ENCODE measurements around the gene DNAJA2. TPM values are rescaled to one million over a fixed set of nuclear protein-coding genes. Genes with fewer than 3 reads are reported as not detected.

Gene DNAJA2
- polyA plus RNA-seq, 1 donor from 2014 or later: 99.5 TPM

- Histone ChIP-seq H3K9me3 (ENCODE audit: low read length) (peaks cover 5% of the 10 kb centered on the region), H3F3A (ENCODE audit: insufficient read depth, low read length, poor library complexity, severe bottlenecking) (no peaks in the 10 kb centered on the region), H3K9me2 (ENCODE audit: insufficient read depth, low read length) (no peaks in the 10 kb centered on the region), H3K27ac (ENCODE audit: low read length) (no peak overlapping the region), H3K9ac (ENCODE audit: low read length) (no peak overlapping the region), H3K36me3 (ENCODE audit: insufficient read depth, low read length) (no peaks in the 10 kb centered on the region), H3K4me2 (ENCODE audit: low read length) (no peak overlapping the region), H4K20me1 (ENCODE audit: insufficient read depth) (no peaks in the 10 kb centered on the region), H3K27me3 (ENCODE audit: insufficient read depth, low read depth, low read length) (no peaks in the 10 kb centered on the region), H2AFZ (ENCODE audit: low read depth, low read length) (no peak overlapping the region), H3K79me2 (replicated peaks; ENCODE audit: insufficient read depth, low read length) (no peaks in the 10 kb centered on the region), H3K4me3 (ENCODE audit: low read length) (no peak overlapping the region)
- TF ChIP-seq REST (IDR thresholded peaks at IDR 0.05; ENCODE audit: borderline replicate concordance) (no peak), SMC3 (conservative IDR thresholded peaks at IDR 0.05; ENCODE audit: poor library complexity) (no peak), TAF1 (IDR thresholded peaks at IDR 0.05; ENCODE audit: low read depth) (no peak), MXI1 (conservative IDR thresholded peaks at IDR 0.05; ENCODE audit: poor library complexity, severe bottlenecking) (no peak), CTCF (IDR thresholded peaks at IDR 0.05; ENCODE audit: poor library complexity, severe bottlenecking) (no peak), EP300 (conservative IDR thresholded peaks at IDR 0.05; ENCODE audit: poor library complexity, severe bottlenecking) (no peak), EZH2 (IDR thresholded peaks at IDR 0.05; ENCODE audit: borderline replicate concordance, insufficient read depth, low read length, poor library complexity, severe bottlenecking) (no peak), RAD21 (conservative IDR thresholded peaks at IDR 0.05) (no peak)
Measured at GRCh38 chr16:46991729-46992704, 18.5 kb upstream of the DNAJA2 start.

DNA sequence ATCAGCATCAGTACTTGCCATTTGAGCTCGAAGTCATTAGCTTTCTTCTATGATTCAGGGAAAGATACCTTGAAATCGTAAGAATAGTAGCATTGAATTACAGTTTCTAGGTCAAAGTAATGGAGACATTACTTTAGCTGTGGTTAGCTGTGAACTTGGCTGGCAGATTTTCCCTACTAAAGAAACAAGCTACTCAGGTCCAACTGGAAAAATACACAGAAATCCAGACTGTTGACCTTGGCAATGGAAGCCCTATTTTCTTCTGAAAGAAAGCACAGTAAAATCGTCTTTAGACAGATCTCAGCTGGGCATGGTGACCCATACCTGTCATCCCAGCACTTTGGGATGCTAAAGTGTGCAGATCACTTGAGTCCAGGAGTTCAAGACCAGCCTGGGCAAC is 13.4 kb upstream of the DNAJA2 start:
- Histone ChIP-seq H3K79me2 (replicated peaks; ENCODE audit: insufficient read depth, low read length) (no peaks in the 10 kb centered on the region), H3F3A (ENCODE audit: insufficient read depth, low read length, poor library complexity, severe bottlenecking) (no peaks in the 10 kb centered on the region), H3K9me2 (ENCODE audit: insufficient read depth, low read length) (no peaks in the 10 kb centered on the region), H4K20me1 (ENCODE audit: insufficient read depth) (no peaks in the 10 kb centered on the region), H3K4me2 (ENCODE audit: low read length) (no peak overlapping the region), H3K9me3 (ENCODE audit: low read length) (no peaks in the 10 kb centered on the region), H3K27me3 (ENCODE audit: insufficient read depth, low read depth, low read length) (no peaks in the 10 kb centered on the region), H3K36me3 (ENCODE audit: insufficient read depth, low read length) (no peaks in the 10 kb centered on the region), H3K9ac (ENCODE audit: low read length) (no peak overlapping the region), H3K27ac (ENCODE audit: low read length) (no peak overlapping the region), H2AFZ (ENCODE audit: low read depth, low read length) (no peak overlapping the region), H3K4me3 (ENCODE audit: low read length) (no peak overlapping the region)
- TF ChIP-seq EZH2 (IDR thresholded peaks at IDR 0.05; ENCODE audit: borderline replicate concordance, insufficient read depth, low read length, poor library complexity, severe bottlenecking) (no peak), EP300 (conservative IDR thresholded peaks at IDR 0.05; ENCODE audit: poor library complexity, severe bottlenecking) (no peak), TAF1 (IDR thresholded peaks at IDR 0.05; ENCODE audit: low read depth) (no peak), POLR2AphosphoS5 (IDR thresholded peaks at IDR 0.05) (no peak), REST (IDR thresholded peaks at IDR 0.05; ENCODE audit: borderline replicate concordance) (no peak)
